A549 (cell line): Measurements from ENCODE around the gene ICAM2.

ENCODE experiments used
- CTCF ChIP-seq: fragments of >200 bp; sonication (Bioruptor Twin); formaldehyde crosslinking; IDR thresholded peaks from 3 replicates; pipeline ENCODE4 v1.5.1; 2016
- EP300 ChIP-seq, 2 experiments: fragments of >200 bp; sonication (Bioruptor Twin); formaldehyde crosslinking; IDR thresholded peaks; 2 replicates in 1 of 2; 3 replicates in 1 of 2; pipeline ENCODE4 v1.6.1; 2016 to 2017
- KDM1A ChIP-seq: fragments of 200-600 bp; sonication (generic); IDR thresholded peaks from 2 replicates; pipeline ENCODE4 v1.6.1; 2016; ENCODE audit warnings: low read depth, mild to moderate bottlenecking
- POLR2A ChIP-seq: IDR thresholded peaks from 2 replicates; pipeline ENCODE4 v1.6.1; 2012; ENCODE audit warnings: mild to moderate bottlenecking, low read length
- RAD21 ChIP-seq, 2 experiments: fragments of >200 bp in 1 of 2; sonication (Bioruptor Twin) in 1 of 2; formaldehyde crosslinking in 1 of 2; IDR thresholded peaks in 1 of 2; conservative IDR thresholded peaks in 1 of 2; 2 replicates in 1 of 2; 3 replicates in 1 of 2; pipeline ENCODE4 v1.6.1; 2012 to 2018; ENCODE audit warnings: inconsistent platforms in 1 of 2
- SMC3 ChIP-seq: fragments of >200 bp; sonication (Bioruptor Twin); formaldehyde crosslinking; IDR thresholded peaks from 3 replicates; pipeline ENCODE4 v1.6.1; 2018; ENCODE audit warnings: inconsistent platforms
- TF ChIP-seq, protein P1 (sequence below): fragments of 450-650 bp; IDR thresholded peaks from 2 replicates; pipeline ENCODE4 v1.6.1; 2014; ENCODE audit warnings: antibody characterized with exemption

DNA sequence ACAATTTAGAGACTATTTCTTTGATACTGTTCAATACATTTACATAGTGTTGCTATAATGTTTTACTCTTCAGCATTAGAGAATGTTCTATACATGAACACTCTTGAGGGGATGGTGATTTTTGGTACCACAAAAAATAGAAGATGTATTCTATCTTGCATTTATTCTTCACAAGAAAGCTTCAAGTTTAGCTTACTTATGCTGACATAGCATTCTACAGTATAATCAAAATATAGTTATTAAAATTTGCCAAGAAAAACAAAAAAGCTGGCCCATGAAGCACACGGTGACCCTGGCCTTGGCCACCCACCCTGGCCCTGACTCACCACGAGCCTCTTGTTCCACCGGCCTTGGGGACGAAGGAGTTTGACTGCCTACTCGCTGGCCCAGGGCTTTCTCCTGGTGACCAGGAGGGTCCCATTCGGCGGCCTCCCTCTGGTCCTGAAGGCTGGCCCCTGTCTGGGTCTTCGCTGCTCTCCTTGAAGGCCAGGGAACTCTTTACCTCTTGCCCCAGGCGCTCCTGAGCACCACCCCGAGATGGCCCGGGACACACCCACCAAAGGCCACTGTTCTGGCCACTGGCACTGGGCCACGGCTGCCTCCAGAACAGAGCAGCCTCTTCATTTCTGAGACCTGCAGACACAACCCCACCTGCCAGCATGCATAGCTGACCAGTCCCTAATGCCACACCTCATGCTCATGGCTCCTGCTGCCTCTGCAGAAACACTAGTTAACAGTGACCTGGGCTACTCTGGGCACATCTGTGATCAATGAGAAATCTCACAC, 22.5 kb upstream of the ICAM2 start:
- TF ChIP-seq CTCF = no peak
- no peak for TF ChIP-seq SMC3
- TF ChIP-seq KDM1A = no peak
- TF ChIP-seq RAD21 (conservative IDR thresholded peaks at IDR 0.05 in 1 of 2, IDR thresholded peaks at IDR 0.05 in 1 of 2) = no peak
- TF ChIP-seq POLR2A = no peak
- TF ChIP-seq EP300 (IDR thresholded peaks at IDR 0.05) = no peak
- TF ChIP-seq, protein P1, sequence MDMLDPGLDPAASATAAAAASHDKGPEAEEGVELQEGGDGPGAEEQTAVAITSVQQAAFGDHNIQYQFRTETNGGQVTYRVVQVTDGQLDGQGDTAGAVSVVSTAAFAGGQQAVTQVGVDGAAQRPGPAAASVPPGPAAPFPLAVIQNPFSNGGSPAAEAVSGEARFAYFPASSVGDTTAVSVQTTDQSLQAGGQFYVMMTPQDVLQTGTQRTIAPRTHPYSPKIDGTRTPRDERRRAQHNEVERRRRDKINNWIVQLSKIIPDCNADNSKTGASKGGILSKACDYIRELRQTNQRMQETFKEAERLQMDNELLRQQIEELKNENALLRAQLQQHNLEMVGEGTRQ = no peak
